Activated naive CD8-positive, alpha-beta T cell treated with anti-CD3 and anti-CD28 coated beads, Interleukin-2, amount 50 U/mL, for 24 hours (primary cell): Measurements from ENCODE around the gene FMC1.
"Not testable (repeated sequence)": the region's sequence is repeated elsewhere in the genome, so short reads cannot be mapped to it uniquely, and the experiment has no call there.

Experiments
- ATAC-seq: fragments of 150-1000 bp; cut with Tn5 transposase; one replicate; pipeline ENCODE4 v1.10.0; 2021
- DNase-seq: peaks from one replicate; pipeline ENCODE4 v3.0.0; 2021
- H3K27ac Mint-ChIP-seq: one replicate; pipeline ENCODE4 v1.8.0; 2021; ENCODE audit warnings: mild to moderate bottlenecking, mixed read lengths
- H3K27me3 Mint-ChIP-seq: one replicate; pipeline ENCODE4 v1.8.0; 2021; ENCODE audit warnings: mixed read lengths
- H3K36me3 Mint-ChIP-seq: one replicate; pipeline ENCODE4 v1.8.0; 2021; ENCODE audit warnings: low read depth, mixed read lengths
- H3K4me1 Mint-ChIP-seq: one replicate; pipeline ENCODE4 v1.8.0; 2021; ENCODE audit warnings: mixed read lengths
- H3K4me3 Mint-ChIP-seq: one replicate; pipeline ENCODE4 v1.8.0; 2021; ENCODE audit warnings: mild to moderate bottlenecking, moderate library complexity, mixed read lengths
- H3K9me3 Mint-ChIP-seq: one replicate; pipeline ENCODE4 v1.8.0; 2021; ENCODE audit warnings: mixed read lengths

Gene FMC1

GRCh38 chr7:139330333-139331030 lies 10.7 kb upstream of the FMC1 start:
- H3K27ac Mint-ChIP-seq = no peak overlapping the region
- no peak overlapping the region for H3K4me3 Mint-ChIP-seq
- H3K27me3 Mint-ChIP-seq = no peaks in the 10 kb centered on the region
- peaks cover 7% of the 10 kb centered on the region for H3K4me1 Mint-ChIP-seq
- no peaks in the 10 kb centered on the region for H3K36me3 Mint-ChIP-seq
- no peak for DNase-seq
- ATAC-seq = no peak
- no peaks in the 10 kb centered on the region for H3K9me3 Mint-ChIP-seq

GRCh38 chr7:139332697-139333359 lies 8.3 kb upstream of the FMC1 start:
- no peak for DNase-seq
- Mint-ChIP-seq H3K36me3 (no peaks in the 10 kb centered on the region), H3K27ac (no peak overlapping the region), H3K9me3 (no peaks in the 10 kb centered on the region), H3K27me3 (no peaks in the 10 kb centered on the region), H3K4me3 (no peak overlapping the region), H3K4me1 (peaks cover 7% of the 10 kb centered on the region)
- no peak for ATAC-seq

GRCh38 chr7:139333443-139333842 lies 7.7 kb upstream of the FMC1 start:
- H3K27ac Mint-ChIP-seq, ATAC-seq, H3K27me3 Mint-ChIP-seq, DNase-seq, H3K4me3 Mint-ChIP-seq, H3K36me3 Mint-ChIP-seq, H3K4me1 Mint-ChIP-seq, H3K9me3 Mint-ChIP-seq: not testable (repeated sequence)

- no peak overlapping the region for H3K4me3 Mint-ChIP-seq
- no peak for DNase-seq
- H3K27me3 Mint-ChIP-seq = no peaks in the 10 kb centered on the region
- ATAC-seq = no peak
- H3K27ac Mint-ChIP-seq = no peak overlapping the region
- peaks cover 4% of the 10 kb centered on the region for H3K36me3 Mint-ChIP-seq
- H3K9me3 Mint-ChIP-seq = peaks cover 6% of the 10 kb centered on the region
- peaks cover 12% of the 10 kb centered on the region for H3K4me1 Mint-ChIP-seq
Observed at GRCh38 chr7:139334399-139335150, 6.6 kb upstream of the FMC1 start.

GRCh38 chr7:139339025-139339424 lies 2.1 kb upstream of the FMC1 start:
- Mint-ChIP-seq H3K9me3 (peaks cover 13% of the 10 kb centered on the region), H3K36me3 (peaks cover 15% of the 10 kb centered on the region), H3K4me3 (peak overlapping the region; percentile 91), H3K4me1 (peaks cover 36% of the 10 kb centered on the region), H3K27ac (peak overlapping the region; percentile 99), H3K27me3 (peaks cover 7% of the 10 kb centered on the region)
- no peak for DNase-seq
- ATAC-seq = no peak

- ATAC-seq = no peak
- peaks cover 15% of the 10 kb centered on the region for H3K36me3 Mint-ChIP-seq
- peaks cover 7% of the 10 kb centered on the region for H3K27me3 Mint-ChIP-seq
- H3K4me3 Mint-ChIP-seq = peak overlapping the region; percentile 91
- H3K27ac Mint-ChIP-seq = peak overlapping the region; percentile 99
- peaks cover 37% of the 10 kb centered on the region for H3K4me1 Mint-ChIP-seq
- DNase-seq = no peak
- H3K9me3 Mint-ChIP-seq = peaks cover 13% of the 10 kb centered on the region
Observed at GRCh38 chr7:139339698-139340036, 1.5 kb upstream of the FMC1 start.

- peak; percentile 96 for DNase-seq
- H3K9me3 Mint-ChIP-seq = peaks cover 13% of the 10 kb centered on the region
- H3K27ac Mint-ChIP-seq = peak overlapping the region; percentile 99
Observed at GRCh38 chr7:139340037-139340807, 915 bp upstream of the FMC1 start.

GRCh38 chr7:139340808-139341057 lies 404 bp upstream of the FMC1 start:
- peaks cover 37% of the 10 kb centered on the region for H3K4me1 Mint-ChIP-seq
- ATAC-seq (no peak), DNase-seq (no peak)
- H3K27ac Mint-ChIP-seq = peak overlapping the region; percentile 99
- H3K4me3 Mint-ChIP-seq = peak overlapping the region; percentile 91
- peaks cover 7% of the 10 kb centered on the region for H3K27me3 Mint-ChIP-seq
- H3K36me3 Mint-ChIP-seq = peaks cover 20% of the 10 kb centered on the region
- peaks cover 13% of the 10 kb centered on the region for H3K9me3 Mint-ChIP-seq

More at GRCh38 chr7:139340037-139340807, 915 bp upstream of the FMC1 start:
- ATAC-seq = peak; percentile 85
- Mint-ChIP-seq H3K4me3 (peak overlapping the region; percentile 91), H3K27me3 (peaks cover 7% of the 10 kb centered on the region), H3K36me3 (peaks cover 18% of the 10 kb centered on the region), H3K4me1 (peaks cover 37% of the 10 kb centered on the region)

GRCh38 chr7:139341776-139342226 lies 664 bp downstream of the FMC1 start:
- peaks cover 37% of the 10 kb centered on the region for H3K4me1 Mint-ChIP-seq
- peak overlapping the region; percentile 99 for H3K27ac Mint-ChIP-seq
- peaks cover 7% of the 10 kb centered on the region for H3K27me3 Mint-ChIP-seq
- DNase-seq (no peak), ATAC-seq (no peak)
- H3K4me3 Mint-ChIP-seq = peak overlapping the region; percentile 91
- peaks cover 13% of the 10 kb centered on the region for H3K9me3 Mint-ChIP-seq
- peaks cover 24% of the 10 kb centered on the region for H3K36me3 Mint-ChIP-seq

- DNase-seq (no peak), ATAC-seq (no peak)
- Mint-ChIP-seq H3K9me3 (peaks cover 6% of the 10 kb centered on the region), H3K4me1 (peaks cover 28% of the 10 kb centered on the region), H3K4me3 (no peak overlapping the region), H3K36me3 (peaks cover 26% of the 10 kb centered on the region), H3K27ac (no peak overlapping the region), H3K27me3 (peaks cover 7% of the 10 kb centered on the region)
Observed at GRCh38 chr7:139345042-139345441, 3.9 kb downstream of the FMC1 start.

GRCh38 chr7:139351027-139351426 lies 9.9 kb downstream of the FMC1 start:
- Mint-ChIP-seq H3K4me3 (no peak overlapping the region), H3K36me3 (peaks cover 26% of the 10 kb centered on the region), H3K27me3 (no peaks in the 10 kb centered on the region), H3K9me3 (no peaks in the 10 kb centered on the region), H3K4me1 (no peaks in the 10 kb centered on the region), H3K27ac (no peak overlapping the region)
- DNase-seq = no peak
- ATAC-seq = no peak

GRCh38 chr7:139354729-139355128 lies 13.6 kb downstream of the FMC1 start:
- Mint-ChIP-seq H3K27me3 (no peaks in the 10 kb centered on the region), H3K9me3 (no peaks in the 10 kb centered on the region), H3K4me3 (no peak overlapping the region), H3K36me3 (peaks cover 21% of the 10 kb centered on the region), H3K4me1 (peaks cover 9% of the 10 kb centered on the region), H3K27ac (no peak overlapping the region)
- ATAC-seq (no peak), DNase-seq (no peak)

GRCh38 chr7:139355320-139355719 lies 14.2 kb downstream of the FMC1 start:
- peaks cover 9% of the 10 kb centered on the region for H3K4me1 Mint-ChIP-seq
- H3K9me3 Mint-ChIP-seq = no peaks in the 10 kb centered on the region
- peaks cover 20% of the 10 kb centered on the region for H3K36me3 Mint-ChIP-seq
- H3K4me3 Mint-ChIP-seq = no peak overlapping the region
- no peak overlapping the region for H3K27ac Mint-ChIP-seq
- ATAC-seq = no peak
- DNase-seq = no peak
- no peaks in the 10 kb centered on the region for H3K27me3 Mint-ChIP-seq

GRCh38 chr7:139357729-139358506 lies 16.8 kb downstream of the FMC1 start:
- not testable (repeated sequence) for DNase-seq, H3K9me3 Mint-ChIP-seq, H3K27me3 Mint-ChIP-seq, ATAC-seq
- peaks cover 26% of the 10 kb centered on the region for H3K4me1 Mint-ChIP-seq
- peak overlapping the region; percentile 91 for H3K4me3 Mint-ChIP-seq
- H3K36me3 Mint-ChIP-seq = peaks cover 34% of the 10 kb centered on the region
- H3K27ac Mint-ChIP-seq = peak overlapping the region; percentile 96
